HG02798 (cell line): ENCODE results near the gene GPR146.
"Not testable (repeated sequence)": the region's sequence is repeated elsewhere in the genome, so short reads cannot be mapped to it uniquely, and the experiment has no call there.

Source experiments
- ATAC-seq: cut with Tn5 transposase; IDR thresholded peaks from one replicate; pipeline ENCODE4 v1.9.1; 2021; ENCODE audit warnings: mild to moderate bottlenecking; ENCODE audit not compliant: unreplicated experiment, poor library complexity

GPR146 gene

GRCh38 chr7:1024331-1024841, 20.0 kb upstream of the GPR146 start:
- ATAC-seq, result peak; percentile 65

- ATAC-seq, result no peak
Measured at GRCh38 chr7:1024876-1025742, 19.2 kb upstream of the GPR146 start.

GRCh38 chr7:1025743-1026581, 18.4 kb upstream of the GPR146 start:
- ATAC-seq, result no peak

GRCh38 chr7:1026721-1027161, 17.6 kb upstream of the GPR146 start:
- ATAC-seq, result no peak

GRCh38 chr7:1027242-1028043, 16.9 kb upstream of the GPR146 start:
- ATAC-seq, result peak; percentile 5

- peak; percentile 68 for ATAC-seq
Measured at GRCh38 chr7:1028044-1028770, 16.1 kb upstream of the GPR146 start.

GRCh38 chr7:1028775-1029636, 15.3 kb upstream of the GPR146 start:
- no peak for ATAC-seq

GRCh38 chr7:1029637-1030443, 14.5 kb upstream of the GPR146 start:
- ATAC-seq, result no peak

- ATAC-seq, result no peak
Measured at GRCh38 chr7:1030444-1031070, 13.8 kb upstream of the GPR146 start.

- no peak for ATAC-seq
Measured at GRCh38 chr7:1031716-1032455, 12.5 kb upstream of the GPR146 start.

- no peak for ATAC-seq
Measured at GRCh38 chr7:1032536-1033181, 11.7 kb upstream of the GPR146 start.

GRCh38 chr7:1033546-1034145, 10.7 kb upstream of the GPR146 start:
- no peak for ATAC-seq

GRCh38 chr7:1034769-1035168, 9.6 kb upstream of the GPR146 start:
- not testable (repeated sequence) for ATAC-seq

GRCh38 chr7:1036164-1036928, 8.0 kb upstream of the GPR146 start:
- ATAC-seq, result not testable (repeated sequence)

GRCh38 chr7:1040233-1040632, 4.1 kb upstream of the GPR146 start:
- ATAC-seq, result not testable (repeated sequence)
